OCI-LY3 (cell line): ENCODE measurements around the gene ZNF121.

Experiments
- EZH2phosphoT487 ChIP-seq: fragments of 200-600 bp; shearing (Covaris generic); IDR thresholded peaks from 2 replicates; pipeline ENCODE4 v1.6.1; 2018; ENCODE audit warnings: antibody characterized with exemption, mixed run types, low read depth
- TF ChIP-seq, protein P1 (sequence below): fragments of 200-600, 300-600 bp; sonication (generic); IDR thresholded peaks from 2 replicates; pipeline ENCODE4 v1.5.1; 2014; ENCODE audit warnings: antibody characterized with exemption, low read length, low read depth

GRCh38 chr19:9621156-9622037, 37.1 kb upstream of the ZNF121 start, which contains the start of gene ZNF561:
- TF ChIP-seq, protein P1, sequence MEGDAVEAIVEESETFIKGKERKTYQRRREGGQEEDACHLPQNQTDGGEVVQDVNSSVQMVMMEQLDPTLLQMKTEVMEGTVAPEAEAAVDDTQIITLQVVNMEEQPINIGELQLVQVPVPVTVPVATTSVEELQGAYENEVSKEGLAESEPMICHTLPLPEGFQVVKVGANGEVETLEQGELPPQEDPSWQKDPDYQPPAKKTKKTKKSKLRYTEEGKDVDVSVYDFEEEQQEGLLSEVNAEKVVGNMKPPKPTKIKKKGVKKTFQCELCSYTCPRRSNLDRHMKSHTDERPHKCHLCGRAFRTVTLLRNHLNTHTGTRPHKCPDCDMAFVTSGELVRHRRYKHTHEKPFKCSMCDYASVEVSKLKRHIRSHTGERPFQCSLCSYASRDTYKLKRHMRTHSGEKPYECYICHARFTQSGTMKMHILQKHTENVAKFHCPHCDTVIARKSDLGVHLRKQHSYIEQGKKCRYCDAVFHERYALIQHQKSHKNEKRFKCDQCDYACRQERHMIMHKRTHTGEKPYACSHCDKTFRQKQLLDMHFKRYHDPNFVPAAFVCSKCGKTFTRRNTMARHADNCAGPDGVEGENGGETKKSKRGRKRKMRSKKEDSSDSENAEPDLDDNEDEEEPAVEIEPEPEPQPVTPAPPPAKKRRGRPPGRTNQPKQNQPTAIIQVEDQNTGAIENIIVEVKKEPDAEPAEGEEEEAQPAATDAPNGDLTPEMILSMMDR: no peak
- TF ChIP-seq EZH2phosphoT487: no peak
